ENCODE data around the gene PRG2. TPM values are rescaled to one million over a fixed set of nuclear protein-coding genes. Genes with fewer than 3 reads are reported as not detected.
A peak's percentile ranks its signal among the peaks of the same experiment; 100 is the strongest.

Gene PRG2
- total RNA-seq (under 1 TPM; 0.55 to 0.92 TPM), total RNA-seq (0 reads per million in 2 donors)

- H3K9me3 ChIP-seq (ENCODE audit: control insufficient read depth, low read length, poor library complexity, severe bottlenecking), result no peaks in the 10 kb centered on the region
- Mint-ChIP-seq H3K27ac (no peak within 1 kb of the TSS), H3K36me3 (ENCODE audit: low read depth) (no peaks in the 10 kb centered on the region), H3K27me3 (peaks cover 8% of the 10 kb centered on the region), H3K4me1 (no peaks in the 10 kb centered on the region), H3K4me3 (no peak within 1 kb of the TSS)
- ATAC-seq (no peak), DNase-seq (no peak)
Observed at GRCh38 chr11:57390535-57390934, at the start of gene PRG2. TSS of gene PRG2 (minus strand) at chr11:57390650. CDS start at chr11:57389944, 706 bp downstream.

- no peak for DNase-seq
- no peaks in the 10 kb centered on the region for H3K4me1 Mint-ChIP-seq
- H3K27ac Mint-ChIP-seq, result no peak overlapping the region
- no peak for ATAC-seq
- H3K27me3 Mint-ChIP-seq, result peaks cover 15% of the 10 kb centered on the region
- peaks cover 2% of the 10 kb centered on the region for H3K36me3 Mint-ChIP-seq (ENCODE audit: low read depth)
- H3K9me3 ChIP-seq (ENCODE audit: control insufficient read depth, low read length, poor library complexity, severe bottlenecking), result no peaks in the 10 kb centered on the region
- no peak overlapping the region for H3K4me3 Mint-ChIP-seq
Observed at GRCh38 chr11:57439786-57440185, 49.3 kb upstream of the PRG2 start.

- H3K27ac Mint-ChIP-seq, result no peak overlapping the region
- H3K27me3 Mint-ChIP-seq, result peaks cover 12% of the 10 kb centered on the region
- ATAC-seq (no peak), DNase-seq (no peak)
- no peak overlapping the region for H3K4me3 Mint-ChIP-seq
- H3K4me1 Mint-ChIP-seq, result no peaks in the 10 kb centered on the region
- no peaks in the 10 kb centered on the region for H3K9me3 ChIP-seq (ENCODE audit: control insufficient read depth, low read length, poor library complexity, severe bottlenecking)
- H3K36me3 Mint-ChIP-seq (ENCODE audit: low read depth), result peaks cover 2% of the 10 kb centered on the region
Observed at GRCh38 chr11:57438345-57439285, 48.2 kb upstream of the PRG2 start.

- Mint-ChIP-seq H3K4me3 (no peak overlapping the region), H3K27me3 (peaks cover 10% of the 10 kb centered on the region), H3K27ac (no peak overlapping the region), H3K36me3 (ENCODE audit: low read depth) (peaks cover 2% of the 10 kb centered on the region), H3K4me1 (no peaks in the 10 kb centered on the region)
- no peak for DNase-seq
- no peak for ATAC-seq
- no peaks in the 10 kb centered on the region for H3K9me3 ChIP-seq (ENCODE audit: control insufficient read depth, low read length, poor library complexity, severe bottlenecking)
Observed at GRCh38 chr11:57436031-57436430, 45.6 kb upstream of the PRG2 start.

GRCh38 chr11:57434640-57435546 is 44.4 kb upstream of the PRG2 start:
- no peaks in the 10 kb centered on the region for H3K36me3 Mint-ChIP-seq (ENCODE audit: low read depth)
- H3K27ac Mint-ChIP-seq, result no peak overlapping the region
- DNase-seq (no peak), ATAC-seq (no peak)
- peaks cover 5% of the 10 kb centered on the region for H3K27me3 Mint-ChIP-seq
- no peaks in the 10 kb centered on the region for H3K9me3 ChIP-seq (ENCODE audit: control insufficient read depth, low read length, poor library complexity, severe bottlenecking)
- H3K4me1 Mint-ChIP-seq, result peaks cover 2% of the 10 kb centered on the region
- no peak overlapping the region for H3K4me3 Mint-ChIP-seq

- Mint-ChIP-seq H3K4me3 (no peak overlapping the region), H3K27me3 (peaks cover 5% of the 10 kb centered on the region), H3K36me3 (ENCODE audit: low read depth) (no peaks in the 10 kb centered on the region), H3K4me1 (peaks cover 5% of the 10 kb centered on the region), H3K27ac (no peak overlapping the region)
- H3K9me3 ChIP-seq (ENCODE audit: control insufficient read depth, low read length, poor library complexity, severe bottlenecking), result no peaks in the 10 kb centered on the region
- DNase-seq (no peak), ATAC-seq (peak; percentile 37)
Observed at GRCh38 chr11:57432714-57433163, 42.3 kb upstream of the PRG2 start.

GRCh38 chr11:57432149-57432561 is 41.7 kb upstream of the PRG2 start:
- Mint-ChIP-seq H3K4me3 (no peak overlapping the region), H3K36me3 (ENCODE audit: low read depth) (no peaks in the 10 kb centered on the region), H3K27ac (no peak overlapping the region), H3K4me1 (peaks cover 11% of the 10 kb centered on the region), H3K27me3 (peaks cover 4% of the 10 kb centered on the region)
- DNase-seq, result no peak
- H3K9me3 ChIP-seq (ENCODE audit: control insufficient read depth, low read length, poor library complexity, severe bottlenecking), result no peaks in the 10 kb centered on the region
- ATAC-seq, result no peak

- Mint-ChIP-seq H3K4me1 (peaks cover 21% of the 10 kb centered on the region), H3K36me3 (ENCODE audit: low read depth) (no peaks in the 10 kb centered on the region), H3K27me3 (no peaks in the 10 kb centered on the region), H3K4me3 (no peak overlapping the region), H3K27ac (no peak overlapping the region)
- H3K9me3 ChIP-seq (ENCODE audit: control insufficient read depth, low read length, poor library complexity, severe bottlenecking), result no peaks in the 10 kb centered on the region
- ATAC-seq, result no peak
- DNase-seq, result no peak
Observed at GRCh38 chr11:57430952-57431351, 40.5 kb upstream of the PRG2 start.

GRCh38 chr11:57429946-57430345 is 39.5 kb upstream of the PRG2 start:
- ATAC-seq, result no peak
- Mint-ChIP-seq H3K27ac (peak overlapping the region; percentile 79), H3K4me1 (peaks cover 28% of the 10 kb centered on the region), H3K27me3 (no peaks in the 10 kb centered on the region), H3K4me3 (no peak overlapping the region), H3K36me3 (ENCODE audit: low read depth) (no peaks in the 10 kb centered on the region)
- no peaks in the 10 kb centered on the region for H3K9me3 ChIP-seq (ENCODE audit: control insufficient read depth, low read length, poor library complexity, severe bottlenecking)
- DNase-seq, result no peak

GRCh38 chr11:57428643-57429042 is 38.2 kb upstream of the PRG2 start:
- peaks cover 35% of the 10 kb centered on the region for H3K4me1 Mint-ChIP-seq
- H3K27ac Mint-ChIP-seq, result no peak overlapping the region

GRCh38 chr11:57427727-57428082 is 37.3 kb upstream of the PRG2 start:
- Mint-ChIP-seq H3K27me3 (no peaks in the 10 kb centered on the region), H3K27ac (peak overlapping the region; percentile 89), H3K36me3 (ENCODE audit: low read depth) (no peaks in the 10 kb centered on the region), H3K4me1 (peaks cover 37% of the 10 kb centered on the region), H3K4me3 (peak overlapping the region; percentile 93)
- ATAC-seq (no peak), DNase-seq (no peak)
- no peaks in the 10 kb centered on the region for H3K9me3 ChIP-seq (ENCODE audit: control insufficient read depth, low read length, poor library complexity, severe bottlenecking)

More at GRCh38 chr11:57428643-57429042, 38.2 kb upstream of the PRG2 start:
- H3K36me3 Mint-ChIP-seq (ENCODE audit: low read depth), result no peaks in the 10 kb centered on the region
- H3K4me3 Mint-ChIP-seq, result no peak overlapping the region
- DNase-seq (no peak), ATAC-seq (no peak)
- no peaks in the 10 kb centered on the region for H3K9me3 ChIP-seq (ENCODE audit: control insufficient read depth, low read length, poor library complexity, severe bottlenecking)
- no peaks in the 10 kb centered on the region for H3K27me3 Mint-ChIP-seq

- ATAC-seq (peak; percentile 38), DNase-seq (peak; percentile 23 to 49 (median 47))
- H3K4me1 Mint-ChIP-seq, result peaks cover 38% of the 10 kb centered on the region
- H3K9me3 ChIP-seq (ENCODE audit: control insufficient read depth, low read length, poor library complexity, severe bottlenecking), result no peaks in the 10 kb centered on the region
- no peaks in the 10 kb centered on the region for H3K36me3 Mint-ChIP-seq (ENCODE audit: low read depth)
- peak within 1 kb of the TSS; percentile 89 for H3K27ac Mint-ChIP-seq
- H3K4me3 Mint-ChIP-seq, result peak within 1 kb of the TSS; percentile 93
- no peaks in the 10 kb centered on the region for H3K27me3 Mint-ChIP-seq
Observed at GRCh38 chr11:57426929-57427726, 36.7 kb upstream of the PRG2 start, which contains the start of gene SLC43A3. TSS of gene SLC43A3 (minus strand) at chr11:57427121. CDS start at chr11:57426172, 949 bp downstream.

Data from T-helper 17 cell (primary cell).